SK-N-SH (cell line): ENCODE data around the gene CDH16. TPM values are rescaled to one million over a fixed set of nuclear protein-coding genes. Genes with fewer than 3 reads are reported as not detected.

Source experiments
- CTCF ChIA-PET: fragments of 300-600, 350-600 bp; formaldehyde crosslinking; extraction: SDS; loops from one replicate; lab custom pipeline; 2021; lab: Yijun Ruan, JAX
- POLR2A ChIA-PET: fragments of 350-600 bp; sonication (Branson Sonifier 250); formaldehyde crosslinking; extraction: SDS; loops from one replicate; lab custom pipeline; 2020; ENCODE audit warnings: antibody characterized with exemption, inconsistent platforms; lab: Yijun Ruan, JAX
- DNase-seq: peaks from one replicate; pipeline ENCODE4 v3.0.0; 2012
- H2AFZ ChIP-seq: fragments of 200-600 bp; sonication (generic); 2 replicates; pipeline ENCODE4 v1.8.1; 2016; ENCODE audit warnings: antibody characterized with exemption, mild to moderate bottlenecking, low read depth
- H3F3A ChIP-seq: fragments of 200-600 bp; sonication (generic); replicated peaks from 2 replicates; pipeline ENCODE3; 2016; ENCODE audit warnings: antibody characterized with exemption, mild to moderate bottlenecking; ENCODE audit not compliant: insufficient read depth
- H3K27ac ChIP-seq, 2 experiments: fragments of 200-500 bp in 1 of 2; fragments of 200-600 bp in 1 of 2; sonication (Bioruptor generic) in 1 of 2; sonication (generic), shearing (Covaris generic) in 1 of 2; 2 replicates each; pipeline versions ENCODE4 v1.5.1 to v1.6.1; 2014 to 2016; ENCODE audit warnings: low read depth in 2 of 2, inconsistent platforms in 1 of 2, low read length in 1 of 2, mild to moderate bottlenecking in 1 of 2, mixed read lengths in 1 of 2
- H3K27me3 ChIP-seq: fragments of 200-600 bp; sonication (generic), shearing (Covaris generic); 2 replicates; pipeline ENCODE4 v1.6.1; 2016; ENCODE audit warnings: mixed run types; ENCODE audit not compliant: insufficient read depth
- H3K36me3 ChIP-seq, 2 experiments: fragments of 200-500 bp in 1 of 2; fragments of 200-600 bp in 1 of 2; sonication (Bioruptor generic) in 1 of 2; sonication (generic) in 1 of 2; replicated peaks in 1 of 2; 2 replicates each; pipeline versions ENCODE3 to v1.5.1; 2014 to 2016; ENCODE audit warnings: low read length in 1 of 2, mild to moderate bottlenecking in 1 of 2; ENCODE audit not compliant: insufficient read depth in 2 of 2, control insufficient read depth in 1 of 2
- H3K4me1 ChIP-seq, 2 experiments: fragments of 200-500 bp in 1 of 2; fragments of 200-600 bp in 1 of 2; sonication (Bioruptor generic) in 1 of 2; sonication (generic), shearing (Covaris generic) in 1 of 2; 2 replicates each; pipeline versions ENCODE4 v1.5.1 to v1.6.1; 2014 to 2016; ENCODE audit warnings: low read depth in 1 of 2, low read length in 1 of 2, mixed run types in 1 of 2; ENCODE audit not compliant: insufficient read depth in 2 of 2, control insufficient read depth in 1 of 2
- H3K4me2 ChIP-seq: fragments of 200-600 bp; sonication (generic), shearing (Covaris generic); 2 replicates; pipeline ENCODE4 v1.6.1; 2017; ENCODE audit warnings: mixed run types
- H3K4me3 ChIP-seq, 2 experiments: fragments of 200-500 bp in 1 of 2; fragments of 200-600 bp in 1 of 2; sonication (Bioruptor generic) in 1 of 2; sonication (generic), shearing (Covaris generic) in 1 of 2; 2 replicates each; pipeline versions ENCODE4 v1.5.1 to v1.8.1; 2014 to 2016; ENCODE audit warnings: low read depth in 2 of 2, inconsistent platforms in 1 of 2, low read length in 1 of 2, mild to moderate bottlenecking in 1 of 2, mixed read lengths in 1 of 2, moderate library complexity in 1 of 2
- H3K79me2 ChIP-seq: fragments of 200-600 bp; sonication (generic); 2 replicates; pipeline ENCODE4 v1.8.1; 2017; ENCODE audit warnings: mild to moderate bottlenecking; ENCODE audit not compliant: insufficient read depth
- H3K9ac ChIP-seq: fragments of 200-600 bp; sonication (generic); 2 replicates; pipeline ENCODE4 v1.6.1; 2017; ENCODE audit warnings: mixed run types
- H3K9me2 ChIP-seq: fragments of 200-600 bp; sonication (generic); 2 replicates; pipeline ENCODE4 v1.6.1; 2017; ENCODE audit warnings: mixed run types
- H3K9me3 ChIP-seq: fragments of 200-600 bp; sonication (generic); 2 replicates; pipeline ENCODE4 v1.6.1; 2017; ENCODE audit warnings: mixed run types, mild to moderate bottlenecking, moderate library complexity
- H4K20me1 ChIP-seq: fragments of 200-600 bp; sonication (generic); 2 replicates; pipeline ENCODE4 v1.6.1; 2017; ENCODE audit warnings: mild to moderate bottlenecking, mixed run types; ENCODE audit not compliant: insufficient read depth
- CHD2 ChIP-seq: fragments of 150-350 bp; IDR thresholded peaks from 2 replicates; pipeline ENCODE4 v1.6.1; 2018; ENCODE audit warnings: low read length; ENCODE audit not compliant: partially characterized antibody
- ELF1 ChIP-seq: IDR thresholded peaks from 2 replicates; pipeline ENCODE4 v1.4.0; 2012
- FOXJ3 ChIP-seq: sonication (generic); formaldehyde crosslinking; IDR thresholded peaks from 2 replicates; pipeline ENCODE4 v1.5.1; 2020; ENCODE audit warnings: mild to moderate bottlenecking, missing genetic modification reagents
- GATA2 ChIP-seq: sonication (generic); formaldehyde crosslinking; IDR thresholded peaks from 2 replicates; pipeline ENCODE4 v1.5.0; 2020; ENCODE audit warnings: mild to moderate bottlenecking, missing genetic modification reagents
- MXI1 ChIP-seq: IDR thresholded peaks from 2 replicates; pipeline ENCODE4 v1.6.1; 2012; ENCODE audit warnings: mild to moderate bottlenecking, low read depth, low read length, improper control_type of control experiment
- NRF1 ChIP-seq: IDR thresholded peaks from 2 replicates; pipeline ENCODE4 v1.6.1; 2012; ENCODE audit warnings: low read depth, mild to moderate bottlenecking, low read length
- POLR2AphosphoS5 ChIP-seq: IDR thresholded peaks from 2 replicates; pipeline ENCODE4 v1.6.1; 2012; ENCODE audit warnings: low read depth, low read length
- RAD21 ChIP-seq: IDR thresholded peaks from 2 replicates; pipeline ENCODE4 v1.6.1; 2012; ENCODE audit warnings: mild to moderate bottlenecking, low read length
- RXRA ChIP-seq: IDR thresholded peaks from 2 replicates; pipeline ENCODE4 v1.4.0; 2012; ENCODE audit warnings: low read depth, mild to moderate bottlenecking, borderline replicate concordance
- SIN3A ChIP-seq: IDR thresholded peaks from 2 replicates; pipeline ENCODE4 v1.6.1; 2012; ENCODE audit warnings: low read depth, mild to moderate bottlenecking, low read length, moderate library complexity, borderline replicate concordance
- TAF1 ChIP-seq: IDR thresholded peaks from 2 replicates; pipeline ENCODE4 v1.6.1; 2012; ENCODE audit warnings: low read depth, mild to moderate bottlenecking, low read length, moderate library complexity, borderline replicate concordance
- TCF12 ChIP-seq: IDR thresholded peaks from 2 replicates; pipeline ENCODE4 v1.4.0; 2012
- TEAD4 ChIP-seq: IDR thresholded peaks from 2 replicates; pipeline ENCODE4 v1.4.0; 2012; ENCODE audit warnings: mild to moderate bottlenecking, borderline replicate concordance; ENCODE audit not compliant: insufficient read depth
- YY1 ChIP-seq: IDR thresholded peaks from 2 replicates; pipeline ENCODE4 v1.4.0; 2012; ENCODE audit warnings: low read depth, mild to moderate bottlenecking
- WGBS: methylation state at CpG from one replicate; pipeline ENCODE4 v1.1.6; 2017; ENCODE audit warnings: low lambda C conversion rate; 5-methylcytosine and 5-hydroxymethylcytosine counted together
- polyA plus RNA-seq, 3 experiments: library from polyadenylated mRNA; depleted of rRNA; stranded (reverse); fragments of >200 nt; gene quantifications; 2 replicates each; pipeline ENCODE4 v1.2.3, GENCODE V29; 2012
- TF ChIP-seq, protein P1 (sequence below): IDR thresholded peaks from 2 replicates; pipeline ENCODE4 v1.4.0; 2012; ENCODE audit warnings: low read depth, borderline replicate concordance
- TF ChIP-seq, protein P2 (sequence below): fragments of 150-350 bp; IDR thresholded peaks from 2 replicates; pipeline ENCODE4 v1.6.1; 2016; ENCODE audit warnings: mild to moderate bottlenecking, low read depth, low read length
- TF ChIP-seq, protein P3 (sequence below): IDR thresholded peaks from 2 replicates; pipeline ENCODE4; 2012
- TF ChIP-seq, protein P4 (sequence below): fragments of 150-350 bp; IDR thresholded peaks from 2 replicates; pipeline ENCODE4 v1.6.1; 2017; ENCODE audit warnings: antibody characterized with exemption, low read length, low read depth, borderline replicate concordance
- TF ChIP-seq, protein P5 (sequence below): IDR thresholded peaks from 2 replicates; pipeline ENCODE4 v1.4.0; 2012; ENCODE audit warnings: low read depth
- TF ChIP-seq, protein P6 (sequence below): IDR thresholded peaks from 2 replicates; pipeline ENCODE4 v1.4.0; 2012; ENCODE audit warnings: low read depth, borderline replicate concordance

CDH16 gene
- polyA plus RNA-seq, 1 of the 3 experiments (the other 2 are of a cell fraction): not detected

DNA sequence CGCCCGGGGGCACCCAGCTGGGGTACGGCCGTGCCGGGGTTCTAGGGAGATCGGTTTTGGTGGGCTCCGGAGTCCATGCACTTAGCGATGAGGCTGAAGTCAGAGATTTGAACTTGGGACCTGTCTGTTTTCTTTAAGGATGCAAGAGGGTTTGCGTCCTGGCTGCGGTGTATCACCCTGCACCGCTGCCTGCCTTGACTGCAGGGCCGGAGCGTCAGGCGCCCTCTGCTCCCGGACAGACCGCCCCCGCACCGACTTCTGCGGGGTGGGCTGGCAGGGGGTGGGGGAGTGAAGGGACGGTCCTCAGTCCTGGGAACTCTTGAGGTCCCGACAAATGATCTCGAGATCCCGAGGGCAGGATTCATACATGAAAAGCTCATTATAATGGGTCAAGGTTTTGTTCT, 37.7 kb downstream of the CDH16 start (continued):
- TF ChIP-seq, protein P1, sequence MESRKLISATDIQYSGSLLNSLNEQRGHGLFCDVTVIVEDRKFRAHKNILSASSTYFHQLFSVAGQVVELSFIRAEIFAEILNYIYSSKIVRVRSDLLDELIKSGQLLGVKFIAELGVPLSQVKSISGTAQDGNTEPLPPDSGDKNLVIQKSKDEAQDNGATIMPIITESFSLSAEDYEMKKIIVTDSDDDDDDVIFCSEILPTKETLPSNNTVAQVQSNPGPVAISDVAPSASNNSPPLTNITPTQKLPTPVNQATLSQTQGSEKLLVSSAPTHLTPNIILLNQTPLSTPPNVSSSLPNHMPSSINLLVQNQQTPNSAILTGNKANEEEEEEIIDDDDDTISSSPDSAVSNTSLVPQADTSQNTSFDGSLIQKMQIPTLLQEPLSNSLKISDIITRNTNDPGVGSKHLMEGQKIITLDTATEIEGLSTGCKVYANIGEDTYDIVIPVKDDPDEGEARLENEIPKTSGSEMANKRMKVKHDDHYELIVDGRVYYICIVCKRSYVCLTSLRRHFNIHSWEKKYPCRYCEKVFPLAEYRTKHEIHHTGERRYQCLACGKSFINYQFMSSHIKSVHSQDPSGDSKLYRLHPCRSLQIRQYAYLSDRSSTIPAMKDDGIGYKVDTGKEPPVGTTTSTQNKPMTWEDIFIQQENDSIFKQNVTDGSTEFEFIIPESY: no peak
- TF ChIP-seq TEAD4 (no peak), YY1 (no peak), CHD2 (no peak), RXRA (no peak), RAD21 (no peak), GATA2 (CRISPR knock-in tag) (no peak), TCF12 (no peak)
- TF ChIP-seq, protein P2, sequence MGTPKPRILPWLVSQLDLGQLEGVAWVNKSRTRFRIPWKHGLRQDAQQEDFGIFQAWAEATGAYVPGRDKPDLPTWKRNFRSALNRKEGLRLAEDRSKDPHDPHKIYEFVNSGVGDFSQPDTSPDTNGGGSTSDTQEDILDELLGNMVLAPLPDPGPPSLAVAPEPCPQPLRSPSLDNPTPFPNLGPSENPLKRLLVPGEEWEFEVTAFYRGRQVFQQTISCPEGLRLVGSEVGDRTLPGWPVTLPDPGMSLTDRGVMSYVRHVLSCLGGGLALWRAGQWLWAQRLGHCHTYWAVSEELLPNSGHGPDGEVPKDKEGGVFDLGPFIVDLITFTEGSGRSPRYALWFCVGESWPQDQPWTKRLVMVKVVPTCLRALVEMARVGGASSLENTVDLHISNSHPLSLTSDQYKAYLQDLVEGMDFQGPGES: no peak

DNA sequence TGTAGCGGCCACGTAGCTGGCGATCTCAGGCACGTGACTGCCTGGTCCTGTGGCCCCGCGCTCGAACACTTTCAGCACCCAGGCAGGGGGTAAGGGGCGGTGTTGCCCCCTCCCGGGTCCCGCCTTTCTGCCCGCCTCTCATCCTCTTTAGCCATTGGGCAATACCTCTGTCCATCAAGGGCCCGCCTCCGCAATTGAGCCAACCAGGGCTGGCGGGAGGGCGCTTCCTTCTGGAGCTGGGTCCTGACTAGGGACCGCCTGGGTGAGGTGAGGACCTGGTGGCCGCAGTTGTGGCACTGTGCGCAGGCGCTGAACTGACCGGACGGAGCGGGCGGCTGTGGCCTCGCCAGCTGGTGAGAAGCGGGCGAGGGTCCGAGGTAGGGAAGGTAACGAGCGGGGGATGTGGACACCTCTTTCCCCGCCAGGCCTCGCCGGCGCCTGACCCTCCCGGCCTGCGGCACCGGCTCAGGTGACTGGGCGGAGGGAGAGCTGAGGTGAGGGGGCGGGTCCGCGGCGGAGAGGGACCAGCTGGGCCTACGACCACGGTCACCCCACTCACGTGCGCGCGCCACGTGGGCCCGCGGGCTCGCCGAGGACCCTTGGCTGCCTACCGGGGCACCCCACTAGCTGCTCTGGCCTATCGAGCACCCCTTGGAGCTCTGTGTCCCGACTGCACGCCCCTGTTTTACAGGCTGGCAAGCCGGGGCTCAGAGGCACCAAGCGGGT, 38.2 kb downstream of the CDH16 start, which contains the start of gene PDP2:
Gene PDP2, plus strand, starts transcription at position 228 of the 726 bp plus-strand sequence. CDS start 3,770 bp downstream, outside the sequence.
- no peaks in the 10 kb centered on the region for H3K9me2 ChIP-seq
- H3K27me3 ChIP-seq: no peaks in the 10 kb centered on the region
- CTCF ChIA-PET: interaction anchor here (0.7 to 4.0 kb wide), 8 partner anchors 13 to 230 kb away, joined by 4 to 26 read pairs (median 8); partner anchors contain the start of genes DYNC1LI2 and NAE1
- no peaks in the 10 kb centered on the region for H3K9me3 ChIP-seq
- TF ChIP-seq, protein P3, sequence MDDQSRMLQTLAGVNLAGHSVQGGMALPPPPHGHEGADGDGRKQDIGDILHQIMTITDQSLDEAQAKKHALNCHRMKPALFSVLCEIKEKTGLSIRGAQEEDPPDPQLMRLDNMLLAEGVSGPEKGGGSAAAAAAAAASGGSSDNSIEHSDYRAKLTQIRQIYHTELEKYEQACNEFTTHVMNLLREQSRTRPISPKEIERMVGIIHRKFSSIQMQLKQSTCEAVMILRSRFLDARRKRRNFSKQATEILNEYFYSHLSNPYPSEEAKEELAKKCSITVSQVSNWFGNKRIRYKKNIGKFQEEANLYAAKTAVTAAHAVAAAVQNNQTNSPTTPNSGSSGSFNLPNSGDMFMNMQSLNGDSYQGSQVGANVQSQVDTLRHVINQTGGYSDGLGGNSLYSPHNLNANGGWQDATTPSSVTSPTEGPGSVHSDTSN: peak; percentile 100
- TF ChIP-seq ELF1 (no peak), POLR2AphosphoS5 (peak; percentile 41; the same call in 1 of the 2 replicates), FOXJ3 (CRISPR knock-in tag) (no peak), CHD2 (peak; percentile 86), SIN3A (peak; percentile 79; the same call in 1 of the 2 replicates), MXI1 (peak; percentile 86), NRF1 (peak; percentile 73), TAF1 (0 out of 2 replicates have a peak, but pooled peaks have one; percentile 41), YY1 (no peak)
- TF ChIP-seq, protein P4, sequence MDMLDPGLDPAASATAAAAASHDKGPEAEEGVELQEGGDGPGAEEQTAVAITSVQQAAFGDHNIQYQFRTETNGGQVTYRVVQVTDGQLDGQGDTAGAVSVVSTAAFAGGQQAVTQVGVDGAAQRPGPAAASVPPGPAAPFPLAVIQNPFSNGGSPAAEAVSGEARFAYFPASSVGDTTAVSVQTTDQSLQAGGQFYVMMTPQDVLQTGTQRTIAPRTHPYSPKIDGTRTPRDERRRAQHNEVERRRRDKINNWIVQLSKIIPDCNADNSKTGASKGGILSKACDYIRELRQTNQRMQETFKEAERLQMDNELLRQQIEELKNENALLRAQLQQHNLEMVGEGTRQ: peak; percentile 11; the same call in 1 of the 2 replicates
- TF ChIP-seq, protein P5, sequence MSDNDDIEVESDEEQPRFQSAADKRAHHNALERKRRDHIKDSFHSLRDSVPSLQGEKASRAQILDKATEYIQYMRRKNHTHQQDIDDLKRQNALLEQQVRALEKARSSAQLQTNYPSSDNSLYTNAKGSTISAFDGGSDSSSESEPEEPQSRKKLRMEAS: peak; percentile 79
- TF ChIP-seq, protein P6, sequence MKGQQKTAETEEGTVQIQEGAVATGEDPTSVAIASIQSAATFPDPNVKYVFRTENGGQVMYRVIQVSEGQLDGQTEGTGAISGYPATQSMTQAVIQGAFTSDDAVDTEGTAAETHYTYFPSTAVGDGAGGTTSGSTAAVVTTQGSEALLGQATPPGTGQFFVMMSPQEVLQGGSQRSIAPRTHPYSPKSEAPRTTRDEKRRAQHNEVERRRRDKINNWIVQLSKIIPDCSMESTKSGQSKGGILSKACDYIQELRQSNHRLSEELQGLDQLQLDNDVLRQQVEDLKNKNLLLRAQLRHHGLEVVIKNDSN: peak; percentile 83
- TF ChIP-seq, protein P2: peak; percentile 89
- peak within 1 kb of the TSS; percentile 74 to 95 for H3K4me3 ChIP-seq
- no peaks in the 10 kb centered on the region for H4K20me1 ChIP-seq
- H3K79me2 ChIP-seq: peaks cover 20% of the 10 kb centered on the region
- under 1% methylated on average over 15 of the region's 58 CpGs for WGBS
- peak within 1 kb of the TSS; percentile 93 for H2AFZ ChIP-seq
- H3K4me1 ChIP-seq: peaks cover 0 to 7% of the 10 kb centered on the region in 2 experiments; a peak in 1 of 4 replicates
- POLR2A ChIA-PET: interaction anchor here (0.7 to 1.5 kb wide), 7 partner anchors 10 to 272 kb away, joined by 3 to 5 read pairs (median 4); partner anchors contain the start of gene NAE1
- peak within 1 kb of the TSS in 1 of 2 experiments; percentile 29; a peak in 1 of 4 replicates for H3K27ac ChIP-seq
- H3F3A ChIP-seq: peaks cover 3% of the 10 kb centered on the region
- peak within 1 kb of the TSS; percentile 95 for H3K4me2 ChIP-seq
- peaks cover 10 to 14% of the 10 kb centered on the region in 2 experiments for H3K36me3 ChIP-seq
- peak within 1 kb of the TSS; percentile 69 for H3K9ac ChIP-seq
- DNase-seq: peak; percentile 99
